Measurements from ENCODE around the gene PEAK3.

GRCh38 chr19:2227415-2228156 is 54.4 kb downstream of the PEAK3 start:
- TF ChIP-seq CTCF (IDR thresholded peaks at IDR 0.05): no peak
- TF ChIP-seq EP300 (IDR thresholded peaks at IDR 0.05): no peak
- no peak for TF ChIP-seq POLR2A (IDR thresholded peaks at IDR 0.05)
- no peak for TF ChIP-seq POLR2AphosphoS5 (IDR thresholded peaks at IDR 0.05)
